K562 (cell line): ENCODE results near the gene SSR2. TPM values are rescaled to one million over a fixed set of nuclear protein-coding genes. Genes with fewer than 3 reads are reported as not detected.

Experiments used
- ATAC-seq: fragments of 200-7000 bp; cut with Tn5 transposase; 3 replicates; pipeline ENCODE4 v1.9.1; 2020; ENCODE audit warnings: moderate library complexity
- BruUV-seq: library from RNA; stranded (reverse); fragments of 400-500 nt; replicated peaks from 2 replicates; lab custom pipeline; 2021; lab: Mats Ljungman, UMichigan
- CTCF ChIA-PET: fragments of 300-600 bp; formaldehyde crosslinking; extraction: SDS; loops from one replicate; lab custom pipeline; 2021; ENCODE audit warnings: low intra/inter-chr PET ratio; lab: Yijun Ruan, JAX
- POLR2A ChIA-PET: fragments of 300-600, 350-650 bp; sonication (Branson Sonifier 250); formaldehyde crosslinking; extraction: SDS; loops from one replicate; lab custom pipeline; 2021; ENCODE audit warnings: antibody characterized with exemption, inconsistent platforms; lab: Yijun Ruan, JAX
- DNase-seq, 4 experiments: peaks; one replicate each; pipeline versions ENCODE4 v3.0.0 to v3.0.0-alpha.2; 2011 to 2018; ENCODE audit warnings: low spot score in 3 of 4, mixed read lengths in 3 of 4; ENCODE audit errors: extremely low read depth in 1 of 4
- FAIRE-seq: peaks from 2 replicates; lab custom pipeline; 2011; peaks lifted over from hg19 to GRCh38; lab: Jason Lieb, UNC
- H2AFZ ChIP-seq: 2 replicates; pipeline ENCODE4 v1.6.0; 2011; ENCODE audit warnings: low read depth, low read length, control low read depth, inconsistent platforms
- H3K27ac ChIP-seq: fragments of 200-600 bp; 3 replicates; pipeline ENCODE4 v1.8.0; 2011; ENCODE audit warnings: low read depth, mild to moderate bottlenecking, control low read depth, inconsistent platforms, low read length, moderate library complexity, mixed read lengths; ENCODE audit errors: extremely low read depth
- H3K27me3 ChIP-seq, 2 experiments: fragments of 300-600 bp in 1 of 2; 2 replicates in 1 of 2; 3 replicates in 1 of 2; pipeline versions ENCODE4 v1.6.0 to v1.8.0; 2011; ENCODE audit warnings: inconsistent platforms in 2 of 2, low read length in 2 of 2, mild to moderate bottlenecking in 1 of 2, mixed read lengths in 1 of 2, moderate library complexity in 1 of 2; ENCODE audit not compliant: control insufficient read depth in 2 of 2, insufficient read depth in 2 of 2
- H3K36me3 ChIP-seq: fragments of 300-600 bp; 3 replicates; pipeline ENCODE4 v1.8.0; 2011; ENCODE audit warnings: mild to moderate bottlenecking, low read length, inconsistent platforms; ENCODE audit not compliant: control insufficient read depth, insufficient read depth
- H3K4me1 ChIP-seq, 2 experiments: fragments of 200-600 bp in 1 of 2; replicated peaks in 1 of 2; 2 replicates in 1 of 2; 3 replicates in 1 of 2; pipeline versions ENCODE4 v1.5.1 to v1.8.0; 2011; ENCODE audit warnings: inconsistent platforms in 2 of 2, low read length in 2 of 2, mild to moderate bottlenecking in 1 of 2, mixed read lengths in 1 of 2, moderate library complexity in 1 of 2; ENCODE audit not compliant: control insufficient read depth in 2 of 2, insufficient read depth in 2 of 2
- H3K4me2 ChIP-seq: 2 replicates; pipeline ENCODE4 v1.6.1; 2011; ENCODE audit warnings: low read length, control low read depth, inconsistent platforms, mixed read lengths; ENCODE audit not compliant: insufficient read depth
- H3K4me3 ChIP-seq: fragments of 200-600 bp; sonication (generic), shearing (Covaris generic); 2 replicates; pipeline ENCODE4 v1.5.1; 2016; ENCODE audit warnings: control low read depth, inconsistent platforms
- H3K79me2 ChIP-seq: fragments of 200-600 bp; 3 replicates; pipeline ENCODE4 v1.8.0; 2011; ENCODE audit warnings: low read length, inconsistent platforms; ENCODE audit not compliant: control insufficient read depth, insufficient read depth
- H3K9ac ChIP-seq, 2 experiments: 2 replicates each; pipeline versions ENCODE4 v1.6.0 to v1.6.1; 2011; ENCODE audit warnings: low read depth in 2 of 2, low read length in 2 of 2, control low read depth in 1 of 2, inconsistent platforms in 1 of 2, mild to moderate bottlenecking in 1 of 2, mixed read lengths in 1 of 2; ENCODE audit not compliant: insufficient read depth in 1 of 2
- H3K9me1 ChIP-seq: one replicate; pipeline ENCODE4 v1.6.0; 2011; ENCODE audit warnings: inconsistent platforms, mild to moderate bottlenecking, low read length, moderate library complexity; ENCODE audit not compliant: control insufficient read depth, insufficient read depth
- H3K9me3 ChIP-seq: replicated peaks from 2 replicates; pipeline ENCODE4 v1.5.1; 2011; ENCODE audit warnings: low read depth, low read length, inconsistent platforms; ENCODE audit not compliant: control insufficient read depth, insufficient read depth
- H4K20me1 ChIP-seq: replicated peaks from 2 replicates; pipeline ENCODE4 v1.6.1; 2011; ENCODE audit warnings: low read length, inconsistent platforms, mixed read lengths; ENCODE audit not compliant: control insufficient read depth, insufficient read depth
- BRD4 ChIP-seq: fragments of 200-600 bp; sonication (generic); IDR thresholded peaks from 2 replicates; pipeline ENCODE4 v1.6.1; 2017; ENCODE audit warnings: inconsistent platforms
- E2F5 ChIP-seq: sonication (generic); formaldehyde crosslinking; IDR thresholded peaks from 2 replicates; pipeline ENCODE4 v1.8.0; 2022; ENCODE audit warnings: mild to moderate bottlenecking, missing genetic modification reagents
- GATA2 ChIP-seq: sonication (generic); formaldehyde crosslinking; IDR thresholded peaks from 2 replicates; pipeline ENCODE4 v1.4.0; 2020; ENCODE audit warnings: mild to moderate bottlenecking, missing genetic modification reagents
- WGBS: fragments of 100-300 bp; shearing (Covaris generic); methylation state at CpG from one replicate; pipeline ENCODE4 v1.1.6; 2016; ENCODE audit warnings: low coverage, mixed read lengths; ENCODE audit not compliant: insufficient coverage; ENCODE audit errors: missing lambda C conversion rate; 5-methylcytosine and 5-hydroxymethylcytosine counted together
- in situ Hi-C: fragments of 300-500 bp; cut with MboI; formaldehyde crosslinking; loops from 4 replicates; pipeline ENCODE4 v1.15.0; 2018; ENCODE audit warnings: inconsistent platforms, mixed read lengths
- intact Hi-C: fragments of 100-400 bp; cut with micrococcal nuclease; formaldehyde crosslinking; loops from 2 replicates; pipeline ENCODE4 v1.14.2; 2022
- polyA plus RNA-seq, 8 experiments: library from polyadenylated mRNA; depleted of rRNA in 4 of 8; stranded (reverse) in 5 of 8; unstranded in 3 of 8; fragments of >200 nt; fragmentation: Nextera tagmentation in 2 of 8; fragmentation: Illumina TruSeq in 1 of 8; extraction: Ambion mirVana in 2 of 8; extraction: Trizol in 1 of 8; gene quantifications; 2 replicates each; pipeline versions ENCODE4 v1.2.1 to v1.2.3, GENCODE V29; 2011 to 2014; ENCODE audit warnings: inconsistent platforms in 1 of 8, missing spikeins in 1 of 8
- total RNA-seq, 7 experiments: library from RNA; depleted of rRNA in 6 of 7; stranded (reverse); fragments of >200 nt in 6 of 7; fragmentation: Illumina TruSeq in 2 of 7; extraction: Trizol in 2 of 7; gene quantifications; 2 replicates each; pipeline versions ENCODE4 v1.2.1 to v1.2.3, GENCODE V29; 2011 to 2021; ENCODE audit warnings: low replicate concordance in 1 of 7

SSR2 gene
- total and polyA plus RNA-seq, 9 of the 15 experiments (the other 6 are each of a cell fraction or from before 2014, with no cell fraction given): 161 to 411 (median 240) TPM

DNA sequence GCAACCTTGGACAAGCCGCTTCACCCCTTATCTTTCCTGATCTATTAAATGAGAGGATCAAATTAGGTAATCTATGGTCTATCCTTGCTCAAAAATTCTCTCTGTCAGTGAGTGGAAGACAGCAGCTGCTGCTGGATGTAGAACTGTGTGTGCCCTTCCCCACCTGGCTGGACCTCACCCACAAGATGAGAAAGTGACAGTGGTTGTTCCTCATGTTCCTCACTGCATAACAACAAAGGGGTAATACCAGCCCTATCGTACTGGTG lies 16.9 kb downstream of the SSR2 start:
- H2AFZ ChIP-seq: peak overlapping the region; percentile 64
- H4K20me1 ChIP-seq: no peaks in the 10 kb centered on the region
- intact Hi-C loops: loop anchor here (5.0 kb wide), 1 partner anchor 63 kb away; no protein-coding TSS in a partner anchor
- H3K9me3 ChIP-seq: no peaks in the 10 kb centered on the region
- no peak overlapping the region for H3K4me3 ChIP-seq
- peak overlapping the region; percentile 65 for H3K4me2 ChIP-seq
- H3K27ac ChIP-seq: peak overlapping the region; percentile 42; the same call in 1 of the 3 replicates
- ATAC-seq (no peak), DNase-seq (no peak), FAIRE-seq (no peak)
- no peak for TF ChIP-seq E2F5
- TF ChIP-seq BRD4: no peak
- TF ChIP-seq GATA2 (CRISPR knock-in tag): peak; percentile 40; the same call in 1 of the 2 replicates
- no TSS peak for BruUV-seq
- ChIA-PET POLR2A (interaction anchor here (0.5 to 4.0 kb wide), 13 partner anchors 13 to 1691 kb away, joined by 3 to 19 read pairs (median 3); partner anchors contain the start of gene SSR2), CTCF (no interaction called here)
- in situ Hi-C loops: no loop called here
- H3K36me3 ChIP-seq: peaks cover 4% of the 10 kb centered on the region; the same call in 2 of the 3 replicates
- H3K4me1 ChIP-seq: peaks cover 22 to 34% of the 10 kb centered on the region in 2 experiments; a peak in 4 of 5 replicates
- H3K9me1 ChIP-seq: no peaks in the 10 kb centered on the region
- 32% methylated on average over 2 of the region's 2 CpGs for WGBS
- H3K79me2 ChIP-seq: no peaks in the 10 kb centered on the region
- 0 out of 4 replicates have a peak overlapping the region, but pooled peaks of 1 of the 2 experiments have one; percentile 4 for H3K9ac ChIP-seq
- no peaks in the 10 kb centered on the region for H3K27me3 ChIP-seq
